GM12878 (cell line): ENCODE results near the gene ELAC1. TPM values are rescaled to one million over a fixed set of nuclear protein-coding genes. Genes with fewer than 3 reads are reported as not detected.

Source experiments
- ATAC-seq: fragments of 200-7000 bp; cut with Tn5 transposase; 3 replicates; pipeline ENCODE4 v1.9.1; 2020; ENCODE audit warnings: mild to moderate bottlenecking, moderate library complexity
- BruUV-seq: library from RNA; stranded (reverse); fragments of 400-500 nt; replicated peaks from 2 replicates; lab custom pipeline; 2021; lab: Mats Ljungman, UMichigan
- CTCF ChIA-PET: fragments of 300-600 bp; sonication (Branson Sonifier 250); formaldehyde crosslinking; extraction: SDS; loops from one replicate; lab custom pipeline; 2021; ENCODE audit warnings: inconsistent platforms; lab: Yijun Ruan, JAX
- POLR2A ChIA-PET: fragments of 350-600 bp; formaldehyde crosslinking; extraction: SDS; loops from one replicate; lab custom pipeline; 2021; ENCODE audit warnings: inconsistent platforms; lab: Charles Lee
- RAD21 ChIA-PET: fragments of 300-600 bp; sonication (Branson Sonifier 250); formaldehyde crosslinking; loops from one replicate; lab custom pipeline; 2023; ENCODE audit warnings: antibody characterized with exemption; ENCODE audit not compliant: unreplicated experiment; lab: Charles Lee
- SMC1A ChIA-PET: fragments of 300-600 bp; sonication (Branson Sonifier 250); formaldehyde crosslinking; loops from one replicate; lab custom pipeline; 2023; ENCODE audit not compliant: unreplicated experiment, uncharacterized antibody; lab: Charles Lee
- DNase-seq: peaks from one replicate; pipeline ENCODE4 v3.0.0-alpha.2; 2011; ENCODE audit warnings: low read depth, low spot score
- FAIRE-seq: peaks from 3 replicates; lab custom pipeline; 2011; peaks lifted over from hg19 to GRCh38; lab: Jason Lieb, UNC
- H2AFZ ChIP-seq: 2 replicates; pipeline ENCODE4 v1.6.0; 2011; ENCODE audit warnings: low read depth, low read length, control low read depth; ENCODE audit not compliant: control insufficient read depth
- H3K27ac ChIP-seq: 2 replicates; pipeline ENCODE4 v1.5.1; 2011; ENCODE audit warnings: control low read depth; ENCODE audit not compliant: control insufficient read depth, insufficient read depth
- H3K27me3 ChIP-seq, 2 experiments: replicated peaks in 1 of 2; 2 replicates each; pipeline versions ENCODE4 v1.6.0 to v1.6.1; 2011; ENCODE audit warnings: low read length in 1 of 2; ENCODE audit not compliant: control insufficient read depth in 2 of 2, insufficient read depth in 2 of 2
- H3K36me3 ChIP-seq, 2 experiments: 2 replicates each; pipeline ENCODE4 v1.5.1; 2011; ENCODE audit warnings: low read length in 1 of 2; ENCODE audit not compliant: control insufficient read depth in 2 of 2, insufficient read depth in 2 of 2
- H3K4me1 ChIP-seq: 2 replicates; pipeline ENCODE4 v1.6.1; 2011; ENCODE audit warnings: mild to moderate bottlenecking, low read length, moderate library complexity, mixed read lengths; ENCODE audit not compliant: control insufficient read depth, insufficient read depth
- H3K4me2 ChIP-seq: 2 replicates; pipeline ENCODE4 v1.6.0; 2011; ENCODE audit warnings: control low read depth; ENCODE audit not compliant: control insufficient read depth, insufficient read depth
- H3K4me3 ChIP-seq: fragments of 200-600 bp; sonication (generic); 2 replicates; pipeline ENCODE4 v1.5.1; 2016
- H3K79me2 ChIP-seq: 2 replicates; pipeline ENCODE4 v1.6.0; 2011; ENCODE audit warnings: low read length; ENCODE audit not compliant: control insufficient read depth, insufficient read depth
- H3K9ac ChIP-seq: 2 replicates; pipeline ENCODE4 v1.8.0; 2011; ENCODE audit warnings: low read length, control low read depth, mixed read lengths; ENCODE audit not compliant: control insufficient read depth, insufficient read depth
- H3K9me3 ChIP-seq: replicated peaks from 3 replicates; pipeline ENCODE4 v1.5.1; 2011; ENCODE audit warnings: mild to moderate bottlenecking, low read length; ENCODE audit not compliant: control insufficient read depth, insufficient read depth
- H4K20me1 ChIP-seq: 2 replicates; pipeline ENCODE4 v1.6.0; 2011; ENCODE audit not compliant: control insufficient read depth, insufficient read depth
- ATF3 ChIP-seq: IDR thresholded peaks from 2 replicates; pipeline ENCODE4 v1.6.1; 2011; ENCODE audit warnings: low read depth, mild to moderate bottlenecking, low read length, moderate library complexity, borderline replicate concordance; ENCODE audit errors: extremely low read depth
- BMI1 ChIP-seq: fragments of 450-650 bp; IDR thresholded peaks from 2 replicates; pipeline ENCODE4 v1.6.1; 2016; ENCODE audit warnings: mild to moderate bottlenecking, moderate library complexity, borderline replicate concordance
- CREB1 ChIP-seq: IDR thresholded peaks from 2 replicates; pipeline ENCODE4 v1.6.1; 2012; ENCODE audit warnings: low read depth, mild to moderate bottlenecking, inconsistent platforms
- CTCF ChIP-seq, 3 experiments: IDR thresholded peaks in 2 of 3; conservative IDR thresholded peaks in 1 of 3; 2 replicates each; pipeline ENCODE4 v1.5.1; 2011; ENCODE audit warnings: low read depth in 3 of 3, low read length in 3 of 3, mild to moderate bottlenecking in 3 of 3, control low read depth in 2 of 3, moderate library complexity in 2 of 3, inconsistent platforms in 1 of 3, mixed read lengths in 1 of 3; ENCODE audit not compliant: control insufficient read depth in 2 of 3, insufficient read depth in 1 of 3; ENCODE audit errors: extremely low read depth in 1 of 3
- IKZF2 ChIP-seq, 2 experiments: fragments of 450-650 bp; IDR thresholded peaks; 2 replicates each; pipeline ENCODE4 v1.6.1; 2017; ENCODE audit warnings: mild to moderate bottlenecking in 2 of 2, moderate library complexity in 2 of 2
- RAD21 ChIP-seq: IDR thresholded peaks from 2 replicates; pipeline ENCODE4 v1.6.1; 2011; ENCODE audit warnings: mild to moderate bottlenecking, low read depth, low read length, moderate library complexity; ENCODE audit not compliant: insufficient read depth
- RBBP5 ChIP-seq: fragments of 200-600 bp; sonication (generic); conservative IDR thresholded peaks from 2 replicates; pipeline ENCODE4 v1.6.1; 2016
- SPI1 ChIP-seq: IDR thresholded peaks from 2 replicates; pipeline ENCODE4 v1.6.1; 2011; ENCODE audit warnings: low read depth, mild to moderate bottlenecking, low read length, moderate library complexity, borderline replicate concordance; ENCODE audit not compliant: insufficient read depth
- SREBF2 ChIP-seq: IDR thresholded peaks from 2 replicates; pipeline ENCODE4 v1.6.1; 2012; ENCODE audit warnings: mild to moderate bottlenecking, low read length
- TCF3 ChIP-seq: IDR thresholded peaks from 2 replicates; pipeline ENCODE4 v1.6.1; 2012; ENCODE audit warnings: low read depth, mild to moderate bottlenecking, low read length, borderline replicate concordance; ENCODE audit not compliant: insufficient read depth
- ZBTB33 ChIP-seq: fragments of 450-650 bp; IDR thresholded peaks from 2 replicates; pipeline ENCODE4 v1.6.1; 2017; ENCODE audit warnings: mild to moderate bottlenecking
- ZNF217 ChIP-seq: fragments of 450-650 bp; IDR thresholded peaks from 2 replicates; pipeline ENCODE4 v1.6.1; 2017; ENCODE audit warnings: antibody characterized with exemption, mild to moderate bottlenecking
- WGBS: methylation state at CpG from one replicate; pipeline ENCODE4 v1.1.6; 2016; ENCODE audit warnings: low lambda C conversion rate; ENCODE audit not compliant: insufficient replicate concordance, insufficient coverage; ENCODE audit errors: missing lambda C conversion rate; 5-methylcytosine and 5-hydroxymethylcytosine counted together
- in situ Hi-C: fragments of 300-500 bp; cut with MboI; formaldehyde crosslinking; loops from 9 replicates; pipeline ENCODE4 v1.14.3; 2018; ENCODE audit warnings: mixed read lengths
- intact Hi-C: fragments of 100-400 bp; cut with micrococcal nuclease; formaldehyde crosslinking; loops from one replicate; pipeline ENCODE4 v1.14.2; 2022; ENCODE audit not compliant: unreplicated experiment
- polyA plus RNA-seq, 11 experiments: library from polyadenylated mRNA; depleted of rRNA in 4 of 11; unstranded in 6 of 11; stranded (reverse) in 5 of 11; fragments of >200 nt; fragmentation: Nextera tagmentation in 4 of 11; fragmentation: Illumina TruSeq in 1 of 11; extraction: Ambion mirVana in 4 of 11; extraction: Trizol in 1 of 11; gene quantifications; 1 replicate in 1 of 11; 2 replicates in 10 of 11; pipeline versions ENCODE4 v1.2.1 to v1.2.3, GENCODE V29; 2011 to 2016; ENCODE audit warnings: inconsistent platforms in 2 of 11, missing spikeins in 2 of 11, low read depth in 1 of 11
- total RNA-seq, 4 experiments: library from RNA; depleted of rRNA in 3 of 4; stranded (reverse); fragments of >200 nt in 3 of 4; fragmentation: Illumina TruSeq in 1 of 4; extraction: Trizol in 1 of 4; gene quantifications; 2 replicates each; pipeline versions ENCODE4 v1.2.1 to v1.2.3, GENCODE V29; 2013 to 2021

ELAC1 gene
- total and polyA plus RNA-seq, 10 of the 15 experiments (the other 5 are each of a cell fraction or from before 2014, with no cell fraction given) = 4.9 to 23.0 (median 9.8) TPM

GRCh38 chr18:50928551-50928950, 39.3 kb upstream of the ELAC1 start:
- TSS peak; percentile 50 for BruUV-seq
- in situ Hi-C loops = no loop called here
- POLR2A ChIA-PET = no interaction called here
- CTCF ChIA-PET = no interaction called here
- RAD21 ChIA-PET = no interaction called here
- Histone ChIP-seq H3K27me3 (no peaks in the 10 kb centered on the region), H3K4me3 (no peak overlapping the region), H3K9me3 (peaks cover 3% of the 10 kb centered on the region; the same call in 1 of the 3 replicates), H3K4me2 (no peak overlapping the region), H4K20me1 (no peaks in the 10 kb centered on the region), H3K79me2 (no peaks in the 10 kb centered on the region), H3K9ac (no peak overlapping the region), H2AFZ (no peak overlapping the region), H3K4me1 (no peaks in the 10 kb centered on the region), H3K36me3 (peaks cover 0 to 11% of the 10 kb centered on the region in 2 experiments), H3K27ac (no peak overlapping the region)
- intact Hi-C loops = no loop called here
- TF ChIP-seq ATF3 (no peak), RBBP5 (no peak), RAD21 (no peak), CTCF (IDR thresholded peaks at IDR 0.05 in 2 of 3, conservative IDR thresholded peaks at IDR 0.05 in 1 of 3; ENCODE audit: control insufficient read depth in 2 of 3, extremely low read depth in 1 of 3, insufficient read depth in 1 of 3, low read depth in 3 of 3, low read length in 3 of 3) (no peak), SREBF2 (no peak), ZBTB33 (no peak), TCF3 (no peak), IKZF2 (IDR thresholded peaks at IDR 0.05) (no peak), SPI1 (no peak), CREB1 (no peak), ZNF217 (no peak), BMI1 (no peak)
- no peak for ATAC-seq
- SMC1A ChIA-PET = interaction anchor here (0.8 kb wide), 1 partner anchor 17 kb away, joined by 3 read pairs; no protein-coding TSS in a partner anchor
- FAIRE-seq = no peak
- WGBS = 79% methylated on average over 2 of the region's 2 CpGs
- no peak for DNase-seq
